Thymus (tissue), 11 donors: Measurements from ENCODE around the gene GGT6. TPM values are rescaled to one million over a fixed set of nuclear protein-coding genes. Genes with fewer than 3 reads are reported as not detected.

Experiments used
- DNase-seq, 9 donors: peaks; one replicate each; pipeline ENCODE4 v3.0.0-alpha.2; 2013; ENCODE audit warnings: low spot score in 9 of 9, low read depth in 6 of 9, missing footprints in 1 of 9
- H3K27ac ChIP-seq, 2 donors: one replicate each; pipeline ENCODE4 v1.5.1; 2013; ENCODE audit warnings: control low read depth in 1 of 2, low read depth in 1 of 2, low read length in 1 of 2, mild to moderate bottlenecking in 1 of 2, moderate library complexity in 1 of 2
- H3K27me3 ChIP-seq, 2 donors: one replicate each; pipeline ENCODE4 v1.5.1; 2013; ENCODE audit warnings: low read length in 1 of 2; ENCODE audit not compliant: control insufficient read depth in 2 of 2, insufficient read depth in 1 of 2
- H3K36me3 ChIP-seq, 2 donors: one replicate each; pipeline ENCODE4 v1.5.1; 2013; ENCODE audit warnings: low read length in 1 of 2, mild to moderate bottlenecking in 1 of 2, moderate library complexity in 1 of 2; ENCODE audit not compliant: control insufficient read depth in 2 of 2, insufficient read depth in 2 of 2
- H3K4me1 ChIP-seq, 2 donors: one replicate each; pipeline ENCODE4 v1.5.1; 2013; ENCODE audit warnings: low read length in 2 of 2; ENCODE audit not compliant: control insufficient read depth in 2 of 2, insufficient read depth in 2 of 2
- H3K4me3 ChIP-seq, 2 donors: one replicate each; pipeline ENCODE4 v1.5.1; 2013; ENCODE audit warnings: low read length in 2 of 2, control low read depth in 1 of 2, mild to moderate bottlenecking in 1 of 2
- H3K9me3 ChIP-seq, 2 donors: one replicate each; pipeline ENCODE4 v1.5.1; 2013; ENCODE audit warnings: low read length in 1 of 2, mild to moderate bottlenecking in 1 of 2; ENCODE audit not compliant: control insufficient read depth in 2 of 2, insufficient read depth in 1 of 2
- WGBS: extraction: QIAGEN DNeasy Blood & Tissue Kit; methylation state at CpG from one replicate; pipeline ENCODE4 v1.1.7; 2013; 5-methylcytosine and 5-hydroxymethylcytosine counted together
- polyA plus RNA-seq: library from polyadenylated mRNA; stranded (reverse); fragments of 200-250 nt; gene quantifications from one replicate; pipeline ENCODE4 v1.2.3, GENCODE V29; 2013
- total RNA-seq: library from RNA; stranded (reverse); fragments of 120-200 nt; gene quantifications from one replicate; pipeline ENCODE4 v1.2.4, GENCODE V29; 2013
- donor health status: healthy.

Gene GGT6
- total and polyA plus RNA-seq, 2 donors, result 0.90 to 3.7 TPM

DNA sequence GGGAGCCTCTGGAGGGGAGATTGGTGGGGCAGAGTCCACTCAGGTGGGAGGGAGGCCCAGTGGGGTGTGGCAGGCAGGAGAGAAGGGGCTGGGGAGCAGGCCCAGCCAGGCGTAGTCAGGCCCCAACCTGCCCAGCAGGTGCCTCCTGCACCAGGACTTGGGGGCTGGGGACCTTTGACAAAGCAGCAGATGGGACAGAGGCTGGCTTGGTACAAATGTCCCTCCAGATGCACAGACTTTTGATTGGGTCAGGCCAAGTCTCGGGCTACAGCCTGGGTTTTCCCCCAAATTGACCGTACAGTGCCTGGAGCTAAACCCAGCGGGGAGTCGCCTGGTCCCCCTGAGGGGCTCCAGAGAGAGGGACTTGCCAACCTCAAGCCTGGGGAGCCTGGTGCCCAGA lies 411 bp downstream of the GGT6 start:
- WGBS, result 91% methylated on average over 5 of the region's 5 CpGs
- peaks cover 8 to 29% of the 10 kb centered on the region in 2 donors for H3K4me1 ChIP-seq
- no peak overlapping the region for H3K4me3 ChIP-seq
- no peaks in the 10 kb centered on the region for H3K27me3 ChIP-seq
- no peak for DNase-seq
- H3K9me3 ChIP-seq, result no peaks in the 10 kb centered on the region
- no peaks in the 10 kb centered on the region for H3K36me3 ChIP-seq
- no peak overlapping the region for H3K27ac ChIP-seq

DNA sequence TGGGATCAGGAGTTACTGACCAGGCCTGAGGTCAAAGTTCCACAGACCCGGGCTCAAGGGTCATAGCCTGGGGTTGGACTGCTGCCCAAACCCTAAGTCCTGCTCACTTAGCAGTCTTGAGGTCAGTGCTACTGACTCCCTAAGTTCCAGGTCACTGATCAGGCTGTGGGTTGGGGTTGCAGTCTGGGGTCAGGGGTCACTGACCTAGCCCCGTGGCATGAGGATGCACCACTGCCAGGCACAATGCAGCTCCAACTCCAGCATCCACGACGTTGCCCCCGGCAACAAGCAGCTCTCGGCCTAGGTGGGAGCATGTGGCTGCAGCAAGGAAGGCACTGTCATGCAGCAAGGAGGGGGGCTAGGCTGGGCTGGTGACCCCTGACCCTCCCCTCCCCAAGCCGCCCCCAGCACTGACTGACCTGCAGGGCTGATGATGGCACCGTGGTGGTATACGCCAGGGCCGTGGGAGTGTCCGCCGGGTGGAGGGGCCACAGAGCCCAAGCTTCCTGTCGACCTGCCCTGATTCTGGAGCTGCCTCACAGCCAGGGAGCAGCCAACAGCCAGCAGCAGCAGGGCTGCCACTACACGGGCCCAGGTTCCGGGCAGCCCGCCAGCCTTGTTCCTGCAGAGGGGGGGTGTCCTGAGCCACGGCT lies 1.1 kb downstream of the GGT6 start:
- peaks cover 13 to 36% of the 10 kb centered on the region in 2 donors for H3K4me1 ChIP-seq
- H3K27ac ChIP-seq, result no peak overlapping the region
- WGBS, result 91% methylated on average over 17 of the region's 17 CpGs
- no peak overlapping the region for H3K4me3 ChIP-seq
- H3K27me3 ChIP-seq, result no peaks in the 10 kb centered on the region
- H3K36me3 ChIP-seq, result no peaks in the 10 kb centered on the region
- no peak for DNase-seq
- no peaks in the 10 kb centered on the region for H3K9me3 ChIP-seq

DNA sequence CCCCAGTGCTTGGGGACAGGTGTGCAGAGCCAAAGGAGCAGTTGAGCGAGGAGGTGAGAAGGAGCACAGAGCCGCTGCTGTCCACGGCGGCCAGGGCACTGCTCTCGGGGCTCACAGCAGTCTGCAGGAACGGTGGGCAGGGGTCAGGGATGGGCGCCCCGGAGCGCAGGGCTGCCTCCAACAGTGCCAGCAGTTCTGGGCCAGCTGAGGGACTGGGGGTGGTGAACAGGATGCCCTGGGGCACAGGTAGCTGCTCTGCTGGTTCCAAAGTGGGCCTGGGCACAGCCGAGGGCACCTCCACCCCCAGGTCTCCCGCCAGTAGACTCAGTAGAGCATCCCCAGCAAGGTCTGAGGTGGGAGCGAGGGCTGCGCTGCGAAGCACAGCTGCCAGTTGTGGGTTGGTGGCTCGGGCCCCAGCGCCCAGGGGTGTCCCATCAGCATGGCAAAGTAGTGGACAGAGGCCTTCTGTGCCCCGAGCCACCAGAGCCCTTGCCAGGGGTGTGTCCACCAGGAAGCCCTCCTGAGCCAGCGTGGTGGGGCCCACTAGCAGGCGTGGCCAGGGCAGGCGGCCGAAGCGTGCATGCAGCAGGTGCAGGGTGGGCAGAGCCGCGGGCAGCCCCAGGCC lies 1.9 kb downstream of the GGT6 start:
- DNase-seq, result no peak
- Histone ChIP-seq H3K4me1 (peaks cover 14 to 44% of the 10 kb centered on the region in 2 donors), H3K27ac (no peak overlapping the region), H3K36me3 (peaks cover 0 to 6% of the 10 kb centered on the region in 2 donors), H3K4me3 (no peak overlapping the region), H3K9me3 (no peaks in the 10 kb centered on the region), H3K27me3 (no peaks in the 10 kb centered on the region)
- WGBS, result 98% methylated on average over 24 of the region's 24 CpGs

DNA sequence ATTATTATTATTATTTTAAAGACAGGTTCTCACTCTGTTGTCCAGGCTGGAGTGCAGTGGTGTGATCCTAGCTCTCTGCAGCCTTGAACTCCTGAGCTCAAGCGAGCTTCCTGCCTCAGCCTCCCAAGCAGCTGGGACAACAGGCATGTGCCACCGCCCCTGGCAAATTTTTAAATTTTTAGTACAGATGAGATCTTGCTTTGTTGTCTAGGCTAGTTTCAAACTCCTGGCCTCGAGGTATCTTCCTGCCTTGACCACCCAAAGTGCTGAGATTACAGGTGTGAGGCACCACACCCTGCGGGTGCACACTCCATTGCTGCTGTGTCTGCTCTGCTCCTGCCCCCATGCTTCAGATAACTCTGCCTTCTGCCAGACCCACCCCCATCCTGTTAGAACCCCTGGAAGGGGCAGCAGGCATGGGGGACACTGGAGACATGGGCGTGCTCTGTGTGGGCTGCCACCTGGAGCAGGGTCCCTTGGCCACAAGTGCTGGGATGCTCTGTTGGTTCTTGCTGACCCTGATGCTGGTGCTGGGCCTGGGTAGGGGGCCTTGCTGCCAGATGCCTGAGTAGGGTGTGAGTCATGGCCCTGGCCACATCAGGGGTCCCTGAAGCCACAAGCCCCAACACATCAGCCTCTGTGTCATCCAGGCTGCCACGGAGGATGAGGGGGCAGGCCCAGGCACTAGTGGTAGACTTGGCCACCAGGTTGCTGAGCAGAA lies 2.6 kb downstream of the GGT6 start:
- Histone ChIP-seq H3K27ac (no peak overlapping the region), H3K27me3 (no peaks in the 10 kb centered on the region), H3K36me3 (peaks cover 0 to 12% of the 10 kb centered on the region in 2 donors), H3K9me3 (no peaks in the 10 kb centered on the region), H3K4me1 (peaks cover 14 to 43% of the 10 kb centered on the region in 2 donors), H3K4me3 (no peak overlapping the region)
- DNase-seq, result no peak
- 96% methylated on average over 6 of the region's 6 CpGs for WGBS

DNA sequence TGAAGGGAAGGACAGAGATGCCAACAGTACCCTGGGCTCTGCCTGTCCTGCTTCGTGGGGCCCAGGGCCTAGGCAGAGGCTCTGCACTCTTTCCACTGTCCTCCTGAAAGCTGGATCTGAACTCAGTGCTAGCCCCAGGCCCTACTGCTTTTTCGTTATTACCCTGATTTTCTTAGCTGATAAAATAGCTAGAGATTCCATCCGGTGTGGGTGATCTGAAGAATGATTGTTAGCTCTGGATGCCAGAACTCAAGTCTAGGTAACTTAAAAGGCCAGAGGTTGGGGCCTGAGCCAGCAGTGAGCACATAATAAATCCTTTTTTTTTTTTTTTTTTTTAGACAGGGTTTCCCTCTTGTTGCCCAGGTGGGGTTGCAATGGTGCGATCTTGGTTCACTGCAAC lies 3.4 kb downstream of the GGT6 start:
- Histone ChIP-seq H3K4me1 (peaks cover 14 to 37% of the 10 kb centered on the region in 2 donors), H3K9me3 (no peaks in the 10 kb centered on the region), H3K27ac (no peak overlapping the region), H3K36me3 (peaks cover 6 to 20% of the 10 kb centered on the region in 2 donors), H3K27me3 (no peaks in the 10 kb centered on the region), H3K4me3 (no peak overlapping the region)
- WGBS, result 97% methylated on average over 4 of the region's 4 CpGs
- no peak for DNase-seq

DNA sequence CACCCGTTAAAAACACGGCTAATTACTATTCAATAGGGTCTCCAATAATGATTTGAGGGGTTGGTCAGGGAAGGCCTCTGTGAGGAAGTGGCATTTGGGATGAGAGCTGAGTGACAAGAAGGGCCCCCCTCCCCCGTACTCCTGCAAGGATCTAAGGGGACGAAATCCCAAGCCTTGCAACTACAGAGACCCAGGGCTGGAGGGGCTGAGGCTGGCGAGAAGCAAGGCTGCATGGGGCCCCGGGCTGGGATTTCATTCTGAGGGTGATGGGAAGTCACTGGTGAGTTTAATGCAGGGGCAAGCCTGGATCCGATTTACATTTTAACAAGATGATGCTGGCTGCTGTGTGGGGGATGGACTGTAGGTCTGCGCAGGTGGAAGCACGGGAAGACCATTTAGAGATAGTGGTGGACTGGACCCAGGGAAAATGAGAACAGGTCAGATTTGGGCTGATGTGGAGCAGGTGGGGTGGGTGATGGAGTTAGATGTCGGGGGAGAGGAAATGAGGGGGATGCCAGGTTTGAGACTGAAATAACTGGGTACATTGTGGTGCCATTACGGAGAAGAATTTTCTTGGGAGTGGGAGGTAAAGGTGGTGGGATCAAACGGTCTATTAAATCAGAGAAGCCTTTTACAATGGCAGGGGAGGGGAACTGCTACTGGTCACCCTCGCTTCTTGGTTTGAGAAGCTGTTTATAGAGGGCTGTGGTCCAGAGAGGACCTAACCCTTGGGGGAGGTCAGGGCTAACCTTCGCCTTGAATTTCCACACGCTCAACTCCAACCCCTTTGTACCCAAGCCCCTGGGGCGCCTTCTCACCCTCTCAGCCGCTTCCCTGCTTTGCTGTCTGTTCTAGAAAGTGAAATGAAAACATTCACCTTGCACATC lies 4.3 kb downstream of the GGT6 start:
- 80% methylated on average over 17 of the region's 17 CpGs for WGBS
- H3K27me3 ChIP-seq, result no peaks in the 10 kb centered on the region
- no peaks in the 10 kb centered on the region for H3K9me3 ChIP-seq
- H3K27ac ChIP-seq, result peak overlapping the region; percentile 82 to 91
- peaks cover 14 to 35% of the 10 kb centered on the region in 2 donors for H3K4me1 ChIP-seq
- peak overlapping the region; percentile 60 to 80 for H3K4me3 ChIP-seq
- peaks cover 15 to 26% of the 10 kb centered on the region in 2 donors for H3K36me3 ChIP-seq
- DNase-seq, result no peak

DNA sequence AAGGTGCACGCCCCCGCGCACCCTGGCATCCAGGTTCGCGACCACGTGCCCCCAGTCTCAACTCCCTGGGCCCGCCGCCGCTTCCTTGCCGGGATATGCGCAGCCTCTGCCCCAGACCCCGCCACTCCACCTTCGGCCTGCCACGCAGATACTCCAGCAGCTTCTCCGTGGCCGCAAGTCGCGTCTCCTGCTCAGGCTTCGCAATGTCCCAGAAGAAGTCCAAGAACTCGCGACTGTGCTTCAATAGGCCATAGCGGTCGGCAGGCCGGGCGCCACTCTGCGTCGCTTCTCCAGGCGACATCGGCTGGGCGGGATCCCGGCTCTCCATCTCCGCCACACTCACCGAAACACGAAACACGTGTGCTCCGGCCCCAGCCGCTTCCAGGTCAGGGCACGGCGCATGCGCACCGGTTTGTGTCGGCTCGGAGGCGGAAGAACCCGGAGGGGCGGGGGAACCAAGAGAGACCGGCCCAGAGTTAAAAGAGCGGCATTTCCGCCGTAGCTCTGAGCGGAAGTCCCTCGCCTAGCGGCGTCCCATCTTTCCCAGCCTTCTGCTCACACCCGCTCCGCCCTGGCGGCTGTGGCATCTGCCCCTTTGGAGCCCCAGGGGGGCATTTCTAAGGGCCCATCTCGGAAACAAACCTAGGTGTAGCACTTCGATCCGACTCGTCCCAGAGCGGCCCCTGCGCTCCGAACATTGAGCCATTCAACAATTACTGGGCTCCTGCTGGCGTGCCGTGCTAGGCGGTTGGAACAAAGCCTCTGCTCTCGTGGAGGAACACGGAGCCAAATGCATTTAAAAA lies 5.2 kb downstream of the GGT6 start, which contains the start of gene MYBBP1A:
TSS of gene MYBBP1A (minus strand) at position 388 of the 803 bp plus-strand sequence. CDS start at position 328, 60 bp downstream.
- DNase-seq, result peak; percentile 86 to 98 (median 94)
- H3K27me3 ChIP-seq, result no peaks in the 10 kb centered on the region
- peak within 1 kb of the TSS; percentile 82 to 91 for H3K27ac ChIP-seq
- under 1% methylated on average over 69 of the region's 69 CpGs for WGBS
- H3K4me1 ChIP-seq, result peaks cover 14 to 34% of the 10 kb centered on the region in 2 donors
- H3K4me3 ChIP-seq, result peak within 1 kb of the TSS; percentile 60 to 80
- H3K9me3 ChIP-seq, result no peaks in the 10 kb centered on the region
- peaks cover 21 to 36% of the 10 kb centered on the region in 2 donors for H3K36me3 ChIP-seq

DNA sequence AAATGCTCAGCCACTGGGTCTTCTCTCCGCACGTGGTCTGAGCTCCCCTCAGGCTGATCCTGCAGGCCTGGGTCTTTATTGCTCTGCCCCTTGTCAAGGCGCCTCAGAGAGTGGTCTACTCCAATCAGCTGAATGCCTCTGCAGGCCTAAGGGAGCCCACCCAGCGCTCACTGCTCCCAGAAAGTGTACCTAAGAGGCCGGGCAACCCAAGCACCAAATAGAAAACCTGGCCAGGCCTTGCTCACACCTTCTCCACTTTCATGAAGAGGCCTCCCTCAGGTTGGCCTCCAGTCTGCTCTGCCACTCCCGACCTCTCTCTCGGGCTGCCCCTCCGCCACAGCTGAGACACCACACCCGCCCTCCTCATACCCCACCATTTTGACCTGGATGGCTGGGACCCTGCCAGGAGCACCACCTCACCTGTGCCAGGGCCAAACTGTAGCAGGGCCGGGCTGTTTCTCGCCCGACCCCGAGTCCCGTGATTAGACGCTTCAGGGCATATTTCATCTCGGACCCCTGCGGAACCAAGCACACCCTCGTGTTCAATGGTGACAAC lies 5.9 kb downstream of the GGT6 start:
- peak overlapping the region; percentile 60 to 80 for H3K4me3 ChIP-seq
- H3K4me1 ChIP-seq, result peaks cover 14 to 36% of the 10 kb centered on the region in 2 donors
- DNase-seq, result no peak
- 21% methylated on average over 18 of the region's 18 CpGs for WGBS
- H3K36me3 ChIP-seq, result peaks cover 27 to 42% of the 10 kb centered on the region in 2 donors
- no peaks in the 10 kb centered on the region for H3K9me3 ChIP-seq
- no peaks in the 10 kb centered on the region for H3K27me3 ChIP-seq
- H3K27ac ChIP-seq, result no peak overlapping the region
